IMR-90 (cell line): ENCODE results near the gene EEF1AKMT1.

Experiments
- BHLHE40 ChIP-seq: fragments of 150-350 bp; IDR thresholded peaks from 2 replicates; pipeline ENCODE4 v1.6.1; 2016; ENCODE audit warnings: mild to moderate bottlenecking, low read depth, low read length
- CEBPB ChIP-seq: IDR thresholded peaks from 2 replicates; pipeline ENCODE4 v1.6.1; 2012; ENCODE audit warnings: low read depth, low read length, improper control_type of control experiment
- FOS ChIP-seq: fragments of 150-350 bp; IDR thresholded peaks from 2 replicates; pipeline ENCODE4 v1.6.1; 2016; ENCODE audit warnings: low read depth, low read length
- MAFK ChIP-seq: IDR thresholded peaks from 2 replicates; pipeline ENCODE4 v1.6.1; 2012; ENCODE audit warnings: low read depth, low read length, improper control_type of control experiment
- MAZ ChIP-seq: IDR thresholded peaks from 2 replicates; pipeline ENCODE4 v1.6.1; 2012; ENCODE audit warnings: low read depth, mild to moderate bottlenecking, low read length, improper control_type of control experiment, moderate library complexity, borderline replicate concordance
- MXI1 ChIP-seq: IDR thresholded peaks from 2 replicates; pipeline ENCODE4 v1.6.1; 2012; ENCODE audit warnings: low read depth, mild to moderate bottlenecking, low read length, moderate library complexity, borderline replicate concordance
- POLR2A ChIP-seq: IDR thresholded peaks from 2 replicates; pipeline ENCODE4 v1.6.1; 2012; ENCODE audit warnings: mild to moderate bottlenecking, low read depth, low read length
- RAD21 ChIP-seq: IDR thresholded peaks from 2 replicates; pipeline ENCODE4 v1.6.1; 2012; ENCODE audit warnings: low read length, improper control_type of control experiment
- RCOR1 ChIP-seq: IDR thresholded peaks from 2 replicates; pipeline ENCODE4 v1.6.1; 2012; ENCODE audit warnings: mild to moderate bottlenecking, low read length, improper control_type of control experiment; ENCODE audit not compliant: insufficient replicate concordance
- RFX5 ChIP-seq: IDR thresholded peaks from 2 replicates; pipeline ENCODE4 v1.8.0; 2012; ENCODE audit warnings: low read depth, mild to moderate bottlenecking, low read length, moderate library complexity
- SMC3 ChIP-seq: fragments of 150-350 bp; IDR thresholded peaks from 2 replicates; pipeline ENCODE4 v1.6.1; 2016; ENCODE audit warnings: low read depth, mild to moderate bottlenecking, antibody characterized with exemption, low read length, moderate library complexity
- TF ChIP-seq, protein P1 (sequence below): conservative IDR thresholded peaks from 2 replicates; pipeline ENCODE4 v1.5.1; 2012; ENCODE audit warnings: mild to moderate bottlenecking, low read depth, low read length, improper control_type of control experiment

DNA sequence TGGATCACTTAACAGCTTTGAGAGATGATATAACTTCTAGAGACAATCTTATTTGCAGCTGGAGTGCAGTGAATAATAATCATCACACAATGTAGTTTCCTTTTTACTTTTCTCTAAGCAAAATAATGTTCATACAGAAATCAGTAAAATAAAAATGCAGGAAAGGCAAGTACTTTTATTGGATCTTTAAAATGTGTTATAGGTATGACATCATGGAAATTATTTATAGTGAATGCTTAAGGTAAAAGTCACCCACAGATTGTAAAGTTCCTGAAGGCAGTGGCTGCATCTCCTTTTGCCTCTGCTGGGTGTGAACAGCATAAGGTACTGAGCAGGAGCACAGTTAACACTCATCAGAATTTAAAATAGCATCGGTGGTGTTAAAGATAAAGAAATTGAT, 87.6 kb downstream of the EEF1AKMT1 start:
- TF ChIP-seq, protein P1, sequence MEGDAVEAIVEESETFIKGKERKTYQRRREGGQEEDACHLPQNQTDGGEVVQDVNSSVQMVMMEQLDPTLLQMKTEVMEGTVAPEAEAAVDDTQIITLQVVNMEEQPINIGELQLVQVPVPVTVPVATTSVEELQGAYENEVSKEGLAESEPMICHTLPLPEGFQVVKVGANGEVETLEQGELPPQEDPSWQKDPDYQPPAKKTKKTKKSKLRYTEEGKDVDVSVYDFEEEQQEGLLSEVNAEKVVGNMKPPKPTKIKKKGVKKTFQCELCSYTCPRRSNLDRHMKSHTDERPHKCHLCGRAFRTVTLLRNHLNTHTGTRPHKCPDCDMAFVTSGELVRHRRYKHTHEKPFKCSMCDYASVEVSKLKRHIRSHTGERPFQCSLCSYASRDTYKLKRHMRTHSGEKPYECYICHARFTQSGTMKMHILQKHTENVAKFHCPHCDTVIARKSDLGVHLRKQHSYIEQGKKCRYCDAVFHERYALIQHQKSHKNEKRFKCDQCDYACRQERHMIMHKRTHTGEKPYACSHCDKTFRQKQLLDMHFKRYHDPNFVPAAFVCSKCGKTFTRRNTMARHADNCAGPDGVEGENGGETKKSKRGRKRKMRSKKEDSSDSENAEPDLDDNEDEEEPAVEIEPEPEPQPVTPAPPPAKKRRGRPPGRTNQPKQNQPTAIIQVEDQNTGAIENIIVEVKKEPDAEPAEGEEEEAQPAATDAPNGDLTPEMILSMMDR, result no peak
- no peak for TF ChIP-seq RFX5
- no peak for TF ChIP-seq POLR2A
- TF ChIP-seq FOS, result no peak
- TF ChIP-seq BHLHE40, result no peak
- no peak for TF ChIP-seq RAD21
- no peak for TF ChIP-seq MAZ
- no peak for TF ChIP-seq SMC3
- no peak for TF ChIP-seq MXI1
- TF ChIP-seq CEBPB, result no peak
- TF ChIP-seq RCOR1, result no peak
- no peak for TF ChIP-seq MAFK
